ENCODE results near the gene LDLRAD4. TPM values are rescaled to one million over a fixed set of nuclear protein-coding genes. Genes with fewer than 3 reads are reported as not detected.

The LDLRAD4 gene
- total RNA-seq, 4 donors from 2014 or later = 14.0 to 36.9 (median 29.3) TPM

DNA sequence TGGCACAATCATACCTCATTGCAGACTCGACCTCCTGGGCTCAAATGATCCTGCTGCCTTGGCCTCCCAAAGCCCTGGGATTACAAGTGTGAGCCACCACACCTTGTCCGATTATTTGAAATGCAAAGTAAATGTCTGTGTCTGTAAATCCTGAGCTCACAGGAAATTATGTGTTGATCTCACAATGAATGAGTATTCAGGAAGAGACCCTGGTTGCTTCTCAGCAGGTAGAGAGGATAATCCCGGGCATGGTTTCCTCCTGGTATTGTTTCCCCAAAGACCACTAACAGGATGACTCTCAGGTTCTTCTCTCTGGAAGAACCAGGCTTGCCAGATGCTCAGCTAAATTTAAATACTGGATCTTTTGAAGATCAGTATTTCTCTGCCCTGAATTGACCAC lies 147.6 kb downstream of the LDLRAD4 start:
- no peaks in the 10 kb centered on the region for H3K36me3 ChIP-seq
- no peaks in the 10 kb centered on the region for H3K27me3 ChIP-seq
- peaks cover 0 to 16% (median 0%) of the 10 kb centered on the region in 4 donors for H3K4me1 ChIP-seq
- WGBS, 2 donors = 79% methylated on average over 3 of the region's 3 CpGs
- TF ChIP-seq POLR2A (IDR thresholded peaks at IDR 0.05) (no peak), EP300 (IDR thresholded peaks at IDR 0.05) (no peak)
- TF ChIP-seq, protein P1, sequence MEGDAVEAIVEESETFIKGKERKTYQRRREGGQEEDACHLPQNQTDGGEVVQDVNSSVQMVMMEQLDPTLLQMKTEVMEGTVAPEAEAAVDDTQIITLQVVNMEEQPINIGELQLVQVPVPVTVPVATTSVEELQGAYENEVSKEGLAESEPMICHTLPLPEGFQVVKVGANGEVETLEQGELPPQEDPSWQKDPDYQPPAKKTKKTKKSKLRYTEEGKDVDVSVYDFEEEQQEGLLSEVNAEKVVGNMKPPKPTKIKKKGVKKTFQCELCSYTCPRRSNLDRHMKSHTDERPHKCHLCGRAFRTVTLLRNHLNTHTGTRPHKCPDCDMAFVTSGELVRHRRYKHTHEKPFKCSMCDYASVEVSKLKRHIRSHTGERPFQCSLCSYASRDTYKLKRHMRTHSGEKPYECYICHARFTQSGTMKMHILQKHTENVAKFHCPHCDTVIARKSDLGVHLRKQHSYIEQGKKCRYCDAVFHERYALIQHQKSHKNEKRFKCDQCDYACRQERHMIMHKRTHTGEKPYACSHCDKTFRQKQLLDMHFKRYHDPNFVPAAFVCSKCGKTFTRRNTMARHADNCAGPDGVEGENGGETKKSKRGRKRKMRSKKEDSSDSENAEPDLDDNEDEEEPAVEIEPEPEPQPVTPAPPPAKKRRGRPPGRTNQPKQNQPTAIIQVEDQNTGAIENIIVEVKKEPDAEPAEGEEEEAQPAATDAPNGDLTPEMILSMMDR (IDR thresholded peaks at IDR 0.05) = no peak
- H3K4me3 ChIP-seq = no peak overlapping the region
- DNase-seq (ENCODE audit: low spot score in 2 of 2) = no peak
- no peak overlapping the region for H3K27ac ChIP-seq
- no peaks in the 10 kb centered on the region for H3K9me3 ChIP-seq

DNA sequence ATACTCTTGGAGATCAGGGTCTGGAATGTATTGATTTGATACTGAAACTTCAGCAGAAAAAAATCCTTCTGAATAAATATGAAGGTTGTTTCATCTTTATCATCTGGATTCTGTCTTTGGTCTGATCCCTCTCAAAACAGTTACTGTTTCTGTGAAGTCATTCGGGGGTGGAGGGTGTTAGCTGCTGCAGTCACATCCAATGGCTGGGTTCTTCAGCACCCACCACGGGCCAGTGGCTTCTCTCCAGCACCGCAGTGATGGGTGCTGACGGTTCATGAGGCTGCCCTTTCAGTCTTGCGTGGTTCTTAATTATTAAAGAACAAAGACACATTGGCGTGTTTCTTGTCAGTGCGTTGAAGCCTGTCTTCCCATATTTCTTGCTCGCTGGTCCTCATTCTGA lies 148.0 kb downstream of the LDLRAD4 start:
- TF ChIP-seq EP300 (IDR thresholded peaks at IDR 0.05) (no peak), POLR2A (IDR thresholded peaks at IDR 0.05) (no peak)
- TF ChIP-seq, protein P1 (IDR thresholded peaks at IDR 0.05) = no peak

DNA sequence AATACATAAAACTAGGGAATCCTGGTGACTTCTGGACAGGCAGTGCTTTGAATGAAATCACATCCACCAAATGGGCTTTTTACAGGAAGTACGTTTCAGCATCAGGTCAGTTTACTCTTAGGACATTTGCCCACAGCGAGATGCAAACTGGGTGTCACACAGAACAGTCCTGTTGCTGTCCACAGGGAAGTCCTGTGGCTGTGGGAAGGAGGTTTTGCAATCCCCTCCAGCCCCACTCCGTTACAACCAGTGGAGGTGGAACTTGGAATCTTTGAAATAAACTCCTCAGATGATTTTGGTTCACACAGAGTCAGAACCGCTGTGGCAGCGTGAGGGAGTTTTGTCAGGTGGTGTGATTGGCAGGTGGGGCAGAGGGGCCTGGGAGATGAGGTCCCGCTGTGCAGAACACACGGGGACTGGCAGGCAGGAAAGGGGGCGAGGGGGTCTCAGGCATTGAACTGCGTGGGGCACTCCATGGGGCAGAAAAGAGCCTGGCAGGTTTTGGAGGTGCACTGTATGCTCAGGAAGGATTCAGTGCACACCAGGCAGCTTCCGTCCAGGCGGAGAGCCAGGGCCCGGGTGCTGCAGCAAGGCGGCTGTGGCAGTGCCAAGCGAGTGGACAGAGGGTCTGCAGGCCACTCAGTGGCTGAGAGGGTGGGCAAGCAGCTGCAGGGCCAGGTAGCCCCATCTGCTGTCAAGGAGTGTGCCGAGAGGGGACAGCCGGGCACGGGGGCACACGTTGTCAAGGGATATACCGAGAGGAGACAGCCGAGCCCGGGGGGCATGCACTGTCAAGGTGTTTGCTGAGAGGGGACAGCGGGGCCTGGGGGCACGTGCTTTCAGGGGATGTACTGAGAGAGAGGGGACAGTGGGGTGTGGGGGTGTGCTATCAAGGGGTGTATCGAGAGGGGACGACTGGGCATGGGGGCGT lies 148.7 kb downstream of the LDLRAD4 start:
- no peaks in the 10 kb centered on the region for H3K36me3 ChIP-seq
- no peak overlapping the region for H3K4me3 ChIP-seq
- H3K27ac ChIP-seq = no peak overlapping the region
- 85 to 89% methylated on average over 24 to 26 of the region's 26 CpGs for WGBS, 2 donors
- H3K9me3 ChIP-seq = no peaks in the 10 kb centered on the region
- peaks cover 0 to 16% (median 0%) of the 10 kb centered on the region in 4 donors for H3K4me1 ChIP-seq
- TF ChIP-seq, protein P1 (IDR thresholded peaks at IDR 0.05) = no peak
- TF ChIP-seq EP300 (IDR thresholded peaks at IDR 0.05) (no peak), POLR2A (IDR thresholded peaks at IDR 0.05) (no peak)
- H3K27me3 ChIP-seq = no peaks in the 10 kb centered on the region
- DNase-seq (ENCODE audit: low spot score in 2 of 2) = no peak

More for the DNA sequence above, 148.0 kb downstream of the LDLRAD4 start:
- Histone ChIP-seq H3K4me3 (no peak overlapping the region), H3K27ac (no peak overlapping the region), H3K4me1 (peaks cover 0 to 16% (median 0%) of the 10 kb centered on the region in 4 donors), H3K9me3 (no peaks in the 10 kb centered on the region), H3K27me3 (no peaks in the 10 kb centered on the region), H3K36me3 (no peaks in the 10 kb centered on the region)
- no peak for DNase-seq (ENCODE audit: low spot score in 2 of 2)
- 60 to 75% methylated on average over 8 of the region's 8 CpGs for WGBS, 2 donors

DNA sequence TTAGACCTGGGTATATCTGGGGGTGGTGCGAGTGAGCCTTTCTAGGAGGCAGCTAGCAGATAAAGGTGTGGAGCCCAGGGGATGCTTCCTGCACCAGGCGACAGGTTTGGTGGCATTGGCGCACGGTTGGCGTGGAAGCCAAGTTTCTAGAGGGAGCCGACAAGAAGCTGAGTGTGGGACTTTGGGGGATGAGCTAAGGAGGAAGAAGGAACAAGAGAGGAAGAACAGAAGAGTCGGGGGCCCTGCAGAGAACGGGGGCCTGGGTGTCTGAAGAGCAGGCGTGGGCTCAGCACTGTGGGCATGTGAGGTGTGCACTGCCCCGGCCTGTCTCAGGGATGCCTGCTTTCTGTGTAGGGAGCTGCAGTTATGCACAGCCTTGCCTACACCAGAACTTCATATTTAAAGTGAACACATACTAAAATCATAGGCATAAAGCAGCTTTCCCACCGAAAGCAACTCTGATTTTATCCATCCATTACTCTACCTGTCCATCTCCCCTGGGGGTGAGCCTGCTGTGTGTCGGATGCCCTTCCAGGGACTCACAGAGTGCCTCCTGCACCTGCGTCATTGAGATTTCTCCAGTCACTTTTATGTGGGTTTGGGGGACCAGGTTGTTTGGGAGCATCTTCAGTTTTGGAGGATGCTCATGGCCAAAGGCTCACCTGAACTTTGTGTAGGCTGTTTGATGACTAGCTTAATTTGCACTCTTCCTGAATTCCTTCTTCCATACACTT lies 149.7 kb downstream of the LDLRAD4 start:
- Histone ChIP-seq H3K4me1 (peaks cover 0 to 10% (median 0%) of the 10 kb centered on the region in 4 donors), H3K27ac (no peak overlapping the region), H3K36me3 (no peaks in the 10 kb centered on the region), H3K27me3 (no peaks in the 10 kb centered on the region), H3K9me3 (no peaks in the 10 kb centered on the region), H3K4me3 (no peak overlapping the region)
- TF ChIP-seq, protein P1 (IDR thresholded peaks at IDR 0.05) = no peak
- no peak for TF ChIP-seq POLR2A (IDR thresholded peaks at IDR 0.05)
- WGBS, 2 donors = 91 to 94% methylated on average over 13 of the region's 13 CpGs
- DNase-seq (ENCODE audit: low spot score in 2 of 2) = no peak

DNA sequence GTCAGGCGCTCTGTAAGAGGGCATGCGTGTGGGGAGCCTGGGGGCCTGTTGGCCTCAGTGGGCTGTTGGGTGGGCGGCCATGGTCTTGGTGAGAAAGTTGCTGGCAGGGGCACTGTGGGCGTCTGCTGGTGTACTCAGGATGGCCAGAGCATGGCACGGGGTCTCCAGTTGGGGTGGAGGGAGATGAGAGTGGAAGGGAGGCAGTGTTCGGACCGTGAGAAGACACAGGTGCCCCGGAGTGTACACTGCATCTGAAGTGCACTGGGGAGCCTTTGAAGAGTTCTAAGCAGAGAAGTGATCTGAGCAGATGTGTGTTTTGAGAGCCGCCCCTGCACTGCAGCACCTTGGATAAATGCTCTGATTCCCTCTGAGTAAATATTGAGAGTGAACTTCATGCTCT lies 150.8 kb downstream of the LDLRAD4 start:
- H3K9me3 ChIP-seq = no peaks in the 10 kb centered on the region
- peaks cover 0 to 6% (median 0%) of the 10 kb centered on the region in 4 donors for H3K4me1 ChIP-seq
- 83 to 84% methylated on average over 9 of the region's 9 CpGs for WGBS, 2 donors
- no peak for DNase-seq (ENCODE audit: low spot score in 2 of 2)
- no peak for TF ChIP-seq EP300 (IDR thresholded peaks at IDR 0.05)
- no peak overlapping the region for H3K4me3 ChIP-seq
- H3K27ac ChIP-seq = no peak overlapping the region
- H3K27me3 ChIP-seq = no peaks in the 10 kb centered on the region
- no peaks in the 10 kb centered on the region for H3K36me3 ChIP-seq

All from tibial nerve (tissue), 4 donors.